Measurements from ENCODE around the gene ASTN2.

DNA sequence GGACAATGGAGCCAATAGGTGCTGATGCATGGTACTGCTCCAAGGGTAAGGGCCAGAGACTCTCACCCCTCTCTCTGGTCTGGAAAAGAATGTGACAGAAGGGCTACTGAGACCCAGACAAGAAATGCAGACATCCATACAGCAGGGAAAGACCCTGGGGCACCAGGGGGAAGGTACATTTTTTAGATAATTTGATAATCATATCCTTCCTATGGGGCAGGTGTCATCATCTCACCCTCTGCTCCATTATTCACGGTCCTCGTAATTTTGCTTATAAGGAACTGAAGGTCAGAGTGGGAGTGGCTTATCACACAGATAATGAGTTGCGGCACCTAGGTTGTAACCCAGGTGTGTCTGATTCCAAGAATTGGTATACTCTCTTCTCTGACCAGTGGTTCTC, 637.7 kb downstream of the ASTN2 start:
- TF ChIP-seq, protein P1, sequence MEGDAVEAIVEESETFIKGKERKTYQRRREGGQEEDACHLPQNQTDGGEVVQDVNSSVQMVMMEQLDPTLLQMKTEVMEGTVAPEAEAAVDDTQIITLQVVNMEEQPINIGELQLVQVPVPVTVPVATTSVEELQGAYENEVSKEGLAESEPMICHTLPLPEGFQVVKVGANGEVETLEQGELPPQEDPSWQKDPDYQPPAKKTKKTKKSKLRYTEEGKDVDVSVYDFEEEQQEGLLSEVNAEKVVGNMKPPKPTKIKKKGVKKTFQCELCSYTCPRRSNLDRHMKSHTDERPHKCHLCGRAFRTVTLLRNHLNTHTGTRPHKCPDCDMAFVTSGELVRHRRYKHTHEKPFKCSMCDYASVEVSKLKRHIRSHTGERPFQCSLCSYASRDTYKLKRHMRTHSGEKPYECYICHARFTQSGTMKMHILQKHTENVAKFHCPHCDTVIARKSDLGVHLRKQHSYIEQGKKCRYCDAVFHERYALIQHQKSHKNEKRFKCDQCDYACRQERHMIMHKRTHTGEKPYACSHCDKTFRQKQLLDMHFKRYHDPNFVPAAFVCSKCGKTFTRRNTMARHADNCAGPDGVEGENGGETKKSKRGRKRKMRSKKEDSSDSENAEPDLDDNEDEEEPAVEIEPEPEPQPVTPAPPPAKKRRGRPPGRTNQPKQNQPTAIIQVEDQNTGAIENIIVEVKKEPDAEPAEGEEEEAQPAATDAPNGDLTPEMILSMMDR (IDR thresholded peaks at IDR 0.05; ENCODE audit: borderline replicate concordance, extremely low read depth, low read length, poor library complexity, severe bottlenecking) = no peak
- TF ChIP-seq EZH2 (IDR thresholded peaks at IDR 0.05; ENCODE audit: borderline replicate concordance, low read depth, low read length, severe bottlenecking) = no peak

Data from DND-41 (cell line).